T-helper 17 cell (primary cell): ENCODE data around the gene RGCC. TPM values are rescaled to one million over a fixed set of nuclear protein-coding genes. Genes with fewer than 3 reads are reported as not detected.
"Not testable (repeated sequence)": the region's sequence is repeated elsewhere in the genome, so short reads cannot be mapped to it uniquely, and the experiment has no call there.

Experiments
- ATAC-seq: fragments of 150-1000 bp; cut with Tn5 transposase; 2 replicates; pipeline ENCODE4 v1.10.0; 2021; ENCODE audit warnings: mild to moderate bottlenecking, moderate library complexity
- DNase-seq, 3 donors: peaks; one replicate each; pipeline versions ENCODE4 v3.0.0 to v3.0.0-alpha.2; 2020 to 2021
- H3K9me3 ChIP-seq: one replicate; pipeline ENCODE4 v1.7.0; 2013; ENCODE audit warnings: low read length, mild to moderate bottlenecking; ENCODE audit not compliant: control insufficient read depth, poor library complexity, severe bottlenecking
- H3K27ac Mint-ChIP-seq: one replicate; pipeline ENCODE4 v1.8.0; 2022; ENCODE audit warnings: mild to moderate bottlenecking, moderate library complexity, mixed read lengths
- H3K27me3 Mint-ChIP-seq: one replicate; pipeline ENCODE4 v1.8.0; 2022; ENCODE audit warnings: mixed read lengths
- H3K36me3 Mint-ChIP-seq: one replicate; pipeline ENCODE4 v1.8.0; 2022; ENCODE audit warnings: low read depth, mixed read lengths
- H3K4me1 Mint-ChIP-seq: one replicate; pipeline ENCODE4 v1.8.0; 2022; ENCODE audit warnings: mild to moderate bottlenecking, mixed read lengths
- H3K4me3 Mint-ChIP-seq: one replicate; pipeline ENCODE4 v1.8.0; 2022; ENCODE audit warnings: mild to moderate bottlenecking, moderate library complexity, mixed read lengths
- total RNA-seq, 4 donors: library from RNA in 2 of 4; stranded (reverse) in 2 of 4; gene quantifications; one replicate each; pipeline ENCODE4 v1.2.3 and lab custom pipeline; 2022 to 2026

Gene RGCC
- total RNA-seq, 2 donors from 2014 or later, result 283 to 548 TPM

DNA sequence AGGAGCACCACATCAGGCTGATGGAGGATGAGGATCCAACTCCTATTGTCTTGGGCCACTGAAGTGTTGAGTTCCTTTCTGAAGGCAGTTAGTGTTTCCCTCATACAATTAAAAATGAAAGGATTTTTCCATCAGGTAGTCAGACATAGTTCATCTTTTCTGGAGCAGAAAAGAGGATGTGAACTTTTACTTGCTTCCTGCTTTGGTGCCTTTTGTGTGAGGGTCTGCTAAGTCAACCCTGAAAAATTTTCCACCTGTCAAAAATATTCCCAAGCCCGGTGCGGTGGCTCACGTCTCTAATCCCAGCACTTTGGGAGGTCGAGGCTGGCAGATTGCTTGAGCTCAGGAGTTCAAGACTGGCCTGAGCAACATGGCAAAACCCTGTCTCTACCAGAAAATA lies 43.9 kb downstream of the RGCC start:
- Mint-ChIP-seq H3K4me1 (peaks cover 31% of the 10 kb centered on the region), H3K27me3 (no peaks in the 10 kb centered on the region), H3K36me3 (no peaks in the 10 kb centered on the region), H3K27ac (peak overlapping the region; percentile 84), H3K4me3 (no peak overlapping the region)
- DNase-seq, result no peak
- ATAC-seq, result no peak
- H3K9me3 ChIP-seq, result no peaks in the 10 kb centered on the region

- no peaks in the 10 kb centered on the region for H3K9me3 ChIP-seq
- ATAC-seq (no peak), DNase-seq (no peak)
- Mint-ChIP-seq H3K4me1 (peaks cover 31% of the 10 kb centered on the region), H3K36me3 (no peaks in the 10 kb centered on the region), H3K27ac (peak overlapping the region; percentile 84), H3K4me3 (no peak overlapping the region), H3K27me3 (no peaks in the 10 kb centered on the region)
Measured at GRCh38 chr13:41502031-41502430, 44.7 kb downstream of the RGCC start.

DNA sequence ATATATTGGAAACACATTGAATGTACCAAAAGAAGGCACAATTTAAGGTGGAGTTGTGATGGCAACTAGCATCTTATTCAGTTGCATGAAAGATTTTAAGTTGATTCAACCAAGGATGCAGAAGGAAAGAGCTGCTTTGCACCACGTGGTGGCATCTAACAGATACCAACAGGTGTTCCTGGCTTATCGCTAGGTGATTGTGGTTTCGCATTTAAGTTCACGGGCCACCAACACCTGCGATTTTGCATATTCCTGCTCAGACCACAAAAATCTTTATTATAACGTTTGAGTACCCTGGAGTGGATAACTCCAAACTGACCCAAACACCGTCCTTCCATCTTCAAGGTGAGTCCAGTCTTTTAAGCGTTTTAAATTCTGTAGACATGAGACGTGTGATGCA lies 45.3 kb downstream of the RGCC start:
- Mint-ChIP-seq H3K27me3 (no peaks in the 10 kb centered on the region), H3K27ac (peak overlapping the region; percentile 91), H3K4me3 (no peak overlapping the region), H3K36me3 (no peaks in the 10 kb centered on the region), H3K4me1 (peaks cover 29% of the 10 kb centered on the region)
- DNase-seq (no peak), ATAC-seq (peak; percentile 72)
- no peaks in the 10 kb centered on the region for H3K9me3 ChIP-seq

- Mint-ChIP-seq H3K27ac (peak overlapping the region; percentile 91), H3K36me3 (no peaks in the 10 kb centered on the region), H3K27me3 (no peaks in the 10 kb centered on the region), H3K4me1 (peaks cover 26% of the 10 kb centered on the region), H3K4me3 (no peak overlapping the region)
- DNase-seq (no peak), ATAC-seq (no peak)
- no peaks in the 10 kb centered on the region for H3K9me3 ChIP-seq
Measured at GRCh38 chr13:41503356-41503755, 46.0 kb downstream of the RGCC start.

GRCh38 chr13:41504657-41505056 lies 47.3 kb downstream of the RGCC start:
- H3K27ac Mint-ChIP-seq, H3K4me3 Mint-ChIP-seq, H3K36me3 Mint-ChIP-seq, H3K9me3 ChIP-seq, ATAC-seq, H3K27me3 Mint-ChIP-seq, DNase-seq: not testable (repeated sequence)
- peaks cover 21% of the 10 kb centered on the region for H3K4me1 Mint-ChIP-seq

DNA sequence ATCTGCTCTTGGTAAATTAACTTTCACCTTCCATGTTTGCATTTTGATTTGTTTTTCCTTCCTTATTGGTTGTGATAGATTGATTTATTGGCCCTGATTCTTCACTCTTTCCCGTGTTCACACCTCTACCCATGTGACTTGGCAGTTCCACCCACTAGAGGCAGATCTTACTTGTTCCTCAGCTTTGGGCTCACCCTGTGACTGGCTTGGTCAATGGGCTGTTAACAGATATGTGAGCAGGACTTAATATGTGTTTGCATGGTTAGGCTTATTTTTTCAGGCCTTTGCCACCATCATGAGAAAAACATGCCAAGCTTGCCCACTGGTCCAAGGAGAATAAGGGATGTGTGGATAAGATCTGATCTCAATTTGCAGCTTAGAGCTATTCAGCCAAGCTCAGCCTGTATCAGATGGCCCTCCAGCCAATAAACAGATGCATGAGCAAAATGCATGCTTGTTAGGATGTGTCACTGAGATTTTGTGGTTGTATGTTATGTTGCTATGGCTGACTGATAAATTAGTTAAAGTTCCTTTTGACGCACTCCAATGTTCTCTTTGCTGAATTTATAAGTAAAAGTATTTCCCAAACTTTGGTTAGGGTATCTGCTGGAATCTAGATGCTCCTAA lies 48.0 kb downstream of the RGCC start:
- Mint-ChIP-seq H3K36me3 (no peaks in the 10 kb centered on the region), H3K4me3 (no peak overlapping the region), H3K27ac (no peak overlapping the region), H3K27me3 (no peaks in the 10 kb centered on the region), H3K4me1 (peaks cover 19% of the 10 kb centered on the region)
- no peak for ATAC-seq
- no peak for DNase-seq
- H3K9me3 ChIP-seq, result no peaks in the 10 kb centered on the region

DNA sequence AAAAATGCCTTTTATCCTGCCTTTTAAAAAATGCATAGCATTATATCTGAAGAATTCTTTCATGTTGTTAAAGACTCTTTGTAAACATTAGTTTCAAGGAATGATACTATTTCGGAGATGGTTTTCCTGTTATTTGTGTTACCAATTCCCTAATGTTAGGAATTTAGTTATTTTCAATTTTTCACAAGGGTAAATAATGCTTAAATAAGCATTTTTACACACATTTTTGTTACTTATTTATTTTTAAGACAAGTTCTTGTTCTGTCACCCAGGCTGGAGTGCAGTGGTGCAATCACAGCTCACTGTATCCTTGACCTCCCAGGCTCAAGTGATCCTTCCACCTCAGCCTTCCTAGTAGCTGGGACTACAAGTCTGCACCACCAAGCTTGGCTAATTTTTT lies 49.0 kb downstream of the RGCC start:
- no peak for ATAC-seq

DNA sequence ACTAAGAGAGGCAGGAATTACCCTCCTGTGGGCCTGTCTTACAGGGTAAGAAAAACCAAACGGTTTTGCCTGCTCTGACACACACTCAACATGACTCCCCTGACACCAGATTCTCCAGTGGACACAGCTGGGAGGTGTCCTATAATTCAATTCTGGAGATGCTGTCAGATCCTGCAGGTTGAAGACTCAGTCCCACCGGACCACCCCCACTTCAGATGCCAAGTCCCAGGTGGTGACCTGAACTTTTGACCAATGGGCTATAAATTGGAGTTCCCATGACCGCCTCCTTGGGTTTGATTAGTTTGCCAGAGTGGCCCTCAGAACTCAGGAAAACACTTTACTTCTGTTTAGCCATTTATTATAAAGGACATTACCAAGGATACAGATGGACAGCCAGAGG lies 52.6 kb downstream of the RGCC start:
- no peaks in the 10 kb centered on the region for H3K9me3 ChIP-seq
- no peaks in the 10 kb centered on the region for H3K36me3 Mint-ChIP-seq
- DNase-seq (no peak), ATAC-seq (no peak)
- H3K4me1 Mint-ChIP-seq, result peaks cover 2% of the 10 kb centered on the region
- H3K4me3 Mint-ChIP-seq, result no peak overlapping the region
- no peaks in the 10 kb centered on the region for H3K27me3 Mint-ChIP-seq
- no peak overlapping the region for H3K27ac Mint-ChIP-seq

More for the DNA sequence above, 49.0 kb downstream of the RGCC start:
- H3K36me3 Mint-ChIP-seq, result no peaks in the 10 kb centered on the region
- H3K27ac Mint-ChIP-seq, result no peak overlapping the region
- no peak overlapping the region for H3K4me3 Mint-ChIP-seq
- no peaks in the 10 kb centered on the region for H3K27me3 Mint-ChIP-seq
- peaks cover 9% of the 10 kb centered on the region for H3K4me1 Mint-ChIP-seq
- no peak for DNase-seq
- no peaks in the 10 kb centered on the region for H3K9me3 ChIP-seq

GRCh38 chr13:41511827-41512226 lies 54.5 kb downstream of the RGCC start:
- Mint-ChIP-seq H3K27me3 (no peaks in the 10 kb centered on the region), H3K27ac (no peak overlapping the region), H3K4me3 (no peak overlapping the region), H3K36me3 (no peaks in the 10 kb centered on the region), H3K4me1 (peaks cover 2% of the 10 kb centered on the region)
- no peaks in the 10 kb centered on the region for H3K9me3 ChIP-seq
- DNase-seq (no peak), ATAC-seq (no peak)

DNA sequence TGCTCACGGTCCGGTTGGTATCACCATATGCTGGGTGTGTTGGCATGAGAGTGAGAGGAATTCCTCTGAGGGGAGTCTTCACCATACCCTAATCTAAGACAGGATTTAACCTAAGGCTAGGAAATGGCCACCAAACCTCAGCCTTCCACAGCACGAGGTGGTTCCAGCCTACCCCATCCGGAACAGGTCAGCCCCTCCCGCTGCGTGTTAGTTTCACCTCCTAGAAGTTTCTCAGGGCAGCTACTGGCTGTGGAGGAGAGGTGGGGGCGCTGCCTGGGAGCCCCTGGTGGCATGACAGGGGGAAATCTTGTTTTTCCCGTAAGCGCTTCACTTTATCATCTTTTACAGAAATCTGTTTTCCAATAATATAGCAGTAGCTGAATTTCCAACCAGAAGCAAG lies 55.1 kb downstream of the RGCC start:
- ATAC-seq (no peak), DNase-seq (no peak)
- no peaks in the 10 kb centered on the region for H3K9me3 ChIP-seq
- no peak overlapping the region for H3K4me3 Mint-ChIP-seq
- no peaks in the 10 kb centered on the region for H3K36me3 Mint-ChIP-seq
- H3K27me3 Mint-ChIP-seq, result no peaks in the 10 kb centered on the region
- peaks cover 2% of the 10 kb centered on the region for H3K4me1 Mint-ChIP-seq
- no peak overlapping the region for H3K27ac Mint-ChIP-seq

GRCh38 chr13:41513600-41513999 lies 56.2 kb downstream of the RGCC start:
- peaks cover 2% of the 10 kb centered on the region for H3K4me1 Mint-ChIP-seq
- no peaks in the 10 kb centered on the region for H3K36me3 Mint-ChIP-seq
- H3K4me3 Mint-ChIP-seq, result no peak overlapping the region
- no peak overlapping the region for H3K27ac Mint-ChIP-seq
- H3K9me3 ChIP-seq, result no peaks in the 10 kb centered on the region
- H3K27me3 Mint-ChIP-seq, result no peaks in the 10 kb centered on the region
- ATAC-seq (no peak), DNase-seq (no peak)

- no peaks in the 10 kb centered on the region for H3K9me3 ChIP-seq
- H3K4me1 Mint-ChIP-seq, result no peaks in the 10 kb centered on the region
- H3K27ac Mint-ChIP-seq, result no peak overlapping the region
- H3K36me3 Mint-ChIP-seq, result no peaks in the 10 kb centered on the region
- ATAC-seq (no peak), DNase-seq (no peak)
- H3K4me3 Mint-ChIP-seq, result no peak overlapping the region
- no peaks in the 10 kb centered on the region for H3K27me3 Mint-ChIP-seq
Measured at GRCh38 chr13:41514853-41515395, 57.6 kb downstream of the RGCC start.

- Mint-ChIP-seq H3K4me1 (no peaks in the 10 kb centered on the region), H3K27ac (no peak overlapping the region), H3K4me3 (no peak overlapping the region), H3K36me3 (no peaks in the 10 kb centered on the region), H3K27me3 (no peaks in the 10 kb centered on the region)
- DNase-seq (no peak), ATAC-seq (no peak)
- H3K9me3 ChIP-seq, result no peaks in the 10 kb centered on the region
Measured at GRCh38 chr13:41515491-41516139, 58.3 kb downstream of the RGCC start.

DNA sequence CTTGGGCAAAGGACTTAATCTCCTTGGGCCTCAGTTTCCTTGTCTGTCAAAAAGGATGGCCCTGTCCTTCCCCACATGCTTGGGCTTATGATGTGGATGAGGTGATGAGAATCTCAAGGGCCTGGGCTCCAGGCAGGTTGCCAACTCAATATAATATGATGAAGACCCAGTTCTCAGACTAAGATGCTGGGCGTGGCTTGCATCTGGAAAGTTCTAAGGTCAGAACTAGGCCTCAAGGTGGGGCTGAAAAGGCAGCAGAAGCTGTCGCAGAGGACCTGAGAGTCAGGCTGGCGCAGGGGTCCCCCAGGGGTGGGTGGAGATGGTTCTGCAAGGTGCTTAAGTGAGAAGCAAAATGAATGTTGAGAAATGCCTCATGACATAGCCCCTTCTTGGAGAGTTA lies 58.8 kb downstream of the RGCC start:
- Mint-ChIP-seq H3K4me1 (no peaks in the 10 kb centered on the region), H3K36me3 (no peaks in the 10 kb centered on the region), H3K27me3 (no peaks in the 10 kb centered on the region), H3K4me3 (no peak overlapping the region), H3K27ac (no peak overlapping the region)
- H3K9me3 ChIP-seq, result no peaks in the 10 kb centered on the region
- no peak for ATAC-seq
- DNase-seq, result no peak
